ENCODE data around the gene IRF2BP2.

DNA sequence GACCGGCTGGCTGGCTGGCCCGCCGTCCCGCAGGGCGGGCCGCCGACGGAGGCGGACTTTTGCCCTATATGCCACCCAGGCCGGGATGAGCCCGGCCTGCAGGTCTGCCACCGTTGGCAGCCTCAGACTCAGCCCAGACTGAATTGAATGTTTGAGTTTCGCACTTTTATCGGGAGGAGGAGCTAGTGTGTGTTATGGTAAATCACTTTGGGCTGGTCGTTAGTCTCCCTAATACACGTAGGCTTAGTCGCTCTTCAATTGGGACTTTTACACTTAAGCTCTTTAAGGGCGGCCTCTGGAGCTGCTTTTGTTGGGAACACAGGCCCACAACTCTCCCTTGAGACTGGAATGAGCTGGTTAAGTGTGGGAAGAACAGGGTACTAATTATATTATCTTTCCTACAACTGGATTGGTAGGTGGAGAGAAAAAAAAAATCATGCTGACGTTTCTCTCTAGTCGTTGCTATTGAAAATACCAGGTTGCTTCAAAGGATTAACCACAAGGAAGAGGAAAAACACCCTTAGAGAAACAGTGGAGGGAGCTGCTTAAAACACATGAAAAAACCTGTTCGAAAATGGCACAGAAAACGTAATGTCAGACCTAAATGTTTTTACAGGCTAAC lies 1.4 kb upstream of the IRF2BP2 start:
- TF ChIP-seq, protein P1, sequence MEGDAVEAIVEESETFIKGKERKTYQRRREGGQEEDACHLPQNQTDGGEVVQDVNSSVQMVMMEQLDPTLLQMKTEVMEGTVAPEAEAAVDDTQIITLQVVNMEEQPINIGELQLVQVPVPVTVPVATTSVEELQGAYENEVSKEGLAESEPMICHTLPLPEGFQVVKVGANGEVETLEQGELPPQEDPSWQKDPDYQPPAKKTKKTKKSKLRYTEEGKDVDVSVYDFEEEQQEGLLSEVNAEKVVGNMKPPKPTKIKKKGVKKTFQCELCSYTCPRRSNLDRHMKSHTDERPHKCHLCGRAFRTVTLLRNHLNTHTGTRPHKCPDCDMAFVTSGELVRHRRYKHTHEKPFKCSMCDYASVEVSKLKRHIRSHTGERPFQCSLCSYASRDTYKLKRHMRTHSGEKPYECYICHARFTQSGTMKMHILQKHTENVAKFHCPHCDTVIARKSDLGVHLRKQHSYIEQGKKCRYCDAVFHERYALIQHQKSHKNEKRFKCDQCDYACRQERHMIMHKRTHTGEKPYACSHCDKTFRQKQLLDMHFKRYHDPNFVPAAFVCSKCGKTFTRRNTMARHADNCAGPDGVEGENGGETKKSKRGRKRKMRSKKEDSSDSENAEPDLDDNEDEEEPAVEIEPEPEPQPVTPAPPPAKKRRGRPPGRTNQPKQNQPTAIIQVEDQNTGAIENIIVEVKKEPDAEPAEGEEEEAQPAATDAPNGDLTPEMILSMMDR (IDR thresholded peaks at IDR 0.05; ENCODE audit: insufficient read depth, low read depth, low read length): no peak
- TF ChIP-seq EZH2 (IDR thresholded peaks at IDR 0.05; ENCODE audit: insufficient read depth, low read length): no peak
